IPS-NIHi11 (cell line): ENCODE results near the gene ASS1.

Source experiments
- DNase-seq: peaks from one replicate; pipeline ENCODE4 v3.0.0; 2012; ENCODE audit warnings: mixed read lengths, low spot score

The ASS1 gene

DNA sequence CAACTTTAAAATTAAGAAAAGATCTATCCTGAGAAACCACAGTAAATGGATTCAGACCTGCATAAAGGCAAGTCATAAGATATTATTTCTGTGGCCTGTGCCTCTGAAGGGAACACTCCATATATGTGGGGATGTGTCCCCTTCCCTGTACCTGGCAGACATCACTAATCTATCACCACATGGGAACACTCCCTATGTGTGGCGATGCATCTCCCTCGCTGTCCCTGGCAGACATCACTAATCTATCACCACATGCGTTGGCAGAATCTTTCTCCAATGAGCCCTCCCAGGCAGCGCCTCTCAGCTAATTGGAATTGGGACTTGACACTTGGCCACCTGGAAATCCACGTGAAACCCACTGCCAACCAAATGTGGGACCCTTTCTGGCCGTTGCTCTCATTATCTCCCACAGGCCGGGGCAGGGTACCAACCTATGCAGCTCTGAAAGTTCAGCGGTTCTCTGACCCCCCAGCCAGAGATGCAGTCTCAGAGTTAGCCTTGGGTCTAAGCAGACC is 25.2 kb upstream of the ASS1 start:
- DNase-seq: no peak

DNA sequence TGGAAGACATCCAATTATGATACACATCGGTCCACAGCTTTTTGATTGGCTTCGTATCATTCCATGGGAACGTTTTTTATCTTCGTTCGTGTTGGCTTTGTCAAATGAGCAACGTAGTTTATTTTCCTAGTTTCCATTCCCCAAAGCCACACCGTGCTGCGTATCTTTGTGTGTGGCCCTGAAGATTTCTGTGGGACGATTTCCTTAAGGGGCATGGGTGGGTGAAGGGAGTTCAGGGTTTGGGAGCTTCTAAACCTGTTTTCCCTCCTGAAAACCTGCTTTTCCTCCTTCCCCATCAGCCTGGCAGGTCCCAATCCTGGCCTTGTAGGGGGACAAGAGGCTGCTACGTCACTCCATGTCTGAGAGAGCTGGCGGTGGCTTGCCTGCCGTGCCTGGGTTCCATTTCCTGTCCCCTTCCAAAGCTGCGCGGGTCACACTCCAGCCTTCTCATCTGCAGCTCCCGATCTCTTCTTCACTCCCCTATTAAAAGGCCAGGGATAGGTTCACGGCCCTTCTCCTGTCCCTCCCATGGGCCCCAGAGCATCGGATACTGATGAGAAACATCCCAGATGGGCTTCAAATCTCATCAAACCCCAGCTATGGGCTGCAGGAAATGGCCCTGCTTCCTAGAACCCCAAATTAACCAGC is 23.5 kb upstream of the ASS1 start:
- no peak for DNase-seq

DNA sequence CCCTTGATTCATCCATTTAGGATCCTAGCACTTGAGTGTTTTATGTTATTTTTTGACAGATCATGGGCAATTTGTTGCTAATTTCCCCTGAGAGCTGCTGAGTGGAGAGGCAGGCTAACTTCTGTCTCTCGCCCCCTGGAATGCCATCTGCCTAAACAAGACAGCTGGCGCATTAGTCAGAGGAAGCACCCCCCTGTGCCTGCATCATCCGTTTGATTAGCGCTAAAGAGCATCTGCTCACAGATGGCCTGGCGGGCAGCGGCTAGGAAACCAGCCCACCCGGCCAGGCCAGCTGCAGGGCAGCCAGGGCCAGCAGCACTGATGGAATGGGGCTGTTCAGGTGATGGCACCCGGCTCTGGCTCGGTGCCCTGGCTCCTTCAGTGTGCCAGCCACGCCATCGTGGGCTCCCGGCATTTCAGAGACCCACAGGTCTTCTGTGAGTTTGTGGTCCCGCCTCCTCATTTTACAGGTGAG is 22.9 kb upstream of the ASS1 start:
- peak; percentile 85 for DNase-seq

DNA sequence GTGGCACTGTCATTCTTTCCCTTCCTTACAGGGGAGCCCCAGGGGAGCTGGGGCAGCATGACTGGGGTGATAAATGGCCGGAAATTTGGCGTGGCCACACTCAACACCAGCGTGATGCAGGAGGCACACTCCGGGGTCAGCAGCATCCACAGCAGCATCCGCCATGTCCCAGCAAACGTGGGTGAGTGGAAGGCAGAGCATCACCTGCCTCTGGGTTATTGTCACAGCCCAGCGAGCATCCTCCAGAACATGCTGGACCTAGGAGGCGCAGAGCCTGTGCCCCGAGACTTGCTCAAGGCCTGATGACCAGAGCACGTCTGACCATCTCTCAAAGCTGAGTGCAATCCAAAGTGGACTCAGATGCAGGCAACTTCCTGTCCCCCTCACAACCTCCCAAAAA is 22.2 kb upstream of the ASS1 start:
- DNase-seq: no peak

DNA sequence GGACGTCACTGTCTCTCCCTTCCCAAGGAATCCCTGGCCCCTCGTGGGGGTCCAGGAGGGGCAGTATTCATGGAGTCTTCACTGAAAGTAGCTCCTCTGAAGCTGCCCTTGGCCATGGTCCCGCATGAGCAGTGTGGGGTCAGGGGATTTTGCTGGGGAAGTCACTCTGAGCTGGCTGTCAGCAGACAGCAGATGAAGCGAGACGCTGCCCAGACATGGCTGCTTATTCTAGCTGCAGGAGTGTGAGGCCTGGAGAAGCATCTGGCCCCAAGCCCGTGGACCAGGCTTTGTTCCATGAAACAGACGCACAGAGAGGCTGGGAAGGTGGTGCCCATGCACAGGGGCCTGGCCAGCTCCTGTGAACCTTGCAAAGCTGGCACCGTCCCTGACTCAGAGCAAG is 21.5 kb upstream of the ASS1 start:
- no peak for DNase-seq

DNA sequence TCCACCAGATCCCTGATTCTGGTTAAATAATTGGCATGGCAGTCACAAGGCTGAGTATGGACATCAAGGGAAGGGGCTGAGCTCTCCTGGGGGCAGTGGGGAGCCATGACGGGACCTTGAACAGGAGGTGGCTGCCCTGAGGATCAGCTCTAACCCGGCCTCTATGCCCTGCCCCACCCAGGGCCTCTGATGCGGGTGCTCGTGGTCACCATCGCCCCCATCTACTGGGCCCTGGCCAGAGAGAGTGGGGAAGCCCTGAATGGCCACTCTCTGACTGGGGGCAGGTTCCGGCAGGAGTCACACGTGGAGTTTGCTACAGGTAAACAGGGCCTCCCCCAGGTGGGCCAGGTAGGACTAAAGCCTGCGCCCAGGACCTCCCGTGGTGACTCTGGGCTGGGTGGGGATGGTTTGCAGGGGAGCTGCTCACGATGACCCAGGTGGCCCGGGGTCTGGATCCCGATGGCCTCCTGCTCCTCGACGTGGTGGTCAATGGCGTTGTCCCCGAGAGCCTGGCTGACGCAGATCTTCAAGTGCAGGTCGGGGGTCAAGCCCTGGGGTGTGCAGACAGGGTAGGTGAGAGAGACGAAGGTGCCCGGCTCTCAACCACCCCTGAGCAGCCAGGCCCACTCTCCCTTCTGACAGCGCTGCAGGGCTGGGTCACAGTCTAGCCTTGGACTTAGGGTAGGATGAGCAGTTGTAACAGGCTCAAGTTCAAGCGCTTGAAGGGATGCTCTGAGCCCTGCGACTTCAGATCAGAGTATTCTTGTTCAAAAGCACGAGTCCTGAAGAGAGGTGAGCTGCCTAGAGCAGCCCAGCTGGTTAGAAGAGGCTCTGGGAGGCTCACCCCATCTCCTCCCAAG is 19.9 kb upstream of the ASS1 start:
- DNase-seq: no peak

DNA sequence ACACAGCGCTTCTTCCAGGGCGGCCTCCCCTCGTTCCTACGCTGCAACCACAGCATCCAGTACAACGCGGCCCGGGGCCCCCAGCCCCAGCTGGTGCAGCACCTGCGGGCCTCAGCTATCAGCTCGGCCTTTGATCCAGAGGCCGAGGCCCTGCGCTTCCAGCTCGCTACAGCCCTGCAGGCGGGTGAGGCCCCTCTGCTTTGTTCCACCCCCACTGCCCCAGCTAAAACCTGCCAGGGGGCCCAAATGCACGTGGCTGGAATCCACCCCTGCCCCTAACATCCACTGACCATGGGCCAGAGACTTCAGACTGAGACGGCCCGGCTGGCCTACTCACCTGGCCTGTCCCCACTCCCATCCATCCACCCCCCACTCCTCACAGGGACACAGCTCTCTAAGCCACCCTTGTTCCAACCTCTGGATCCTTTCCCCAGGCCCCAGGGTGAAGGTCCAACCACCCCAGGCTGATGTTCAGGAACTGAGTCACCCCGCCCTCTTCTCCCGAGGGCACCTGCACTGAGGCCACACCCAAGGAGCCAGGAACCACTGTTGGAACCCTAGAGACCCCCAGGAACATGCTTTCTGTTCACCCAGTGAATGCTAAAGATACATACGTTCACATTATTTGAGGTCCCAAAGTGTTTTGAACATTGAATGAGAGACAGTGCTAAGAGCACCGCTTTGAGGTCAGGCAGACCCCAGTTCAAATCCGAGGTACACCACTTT is 18.9 kb upstream of the ASS1 start:
- DNase-seq: no peak

DNA sequence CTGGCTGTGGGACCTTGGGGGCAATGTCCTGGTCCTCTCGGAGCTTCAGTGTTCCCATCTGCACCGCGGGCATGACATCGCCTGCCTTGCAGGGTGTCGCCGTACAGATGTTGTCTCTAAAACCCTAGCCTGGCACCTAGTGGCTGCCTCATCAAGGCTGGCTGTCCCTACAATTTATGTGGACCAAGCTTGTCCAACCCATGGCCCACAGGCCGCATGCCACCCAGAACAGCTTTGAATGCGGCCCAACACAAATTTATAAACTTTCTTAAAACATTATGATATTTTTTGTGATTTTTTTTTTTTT is 18.3 kb upstream of the ASS1 start:
- DNase-seq: no peak

DNA sequence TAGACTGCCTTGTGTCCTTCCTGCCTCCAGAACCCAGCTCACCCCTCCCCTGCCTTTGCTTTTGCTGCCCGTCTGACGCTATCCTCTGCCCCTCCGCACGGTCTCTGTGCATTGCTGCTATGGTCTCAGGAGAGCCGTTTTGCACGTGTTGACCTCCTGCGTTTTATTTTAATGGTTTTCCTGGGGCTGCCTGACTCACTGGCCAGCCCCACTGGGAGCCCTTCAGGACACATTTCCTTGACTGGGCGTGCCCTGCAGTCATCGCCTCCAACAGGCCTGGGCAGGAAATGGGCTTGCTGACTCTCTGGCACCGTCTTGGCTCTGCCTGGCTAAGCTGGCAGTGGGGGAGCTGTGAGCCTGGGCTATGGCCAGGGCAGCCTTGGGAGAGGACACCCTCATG is 17.9 kb upstream of the ASS1 start:
- DNase-seq: no peak

DNA sequence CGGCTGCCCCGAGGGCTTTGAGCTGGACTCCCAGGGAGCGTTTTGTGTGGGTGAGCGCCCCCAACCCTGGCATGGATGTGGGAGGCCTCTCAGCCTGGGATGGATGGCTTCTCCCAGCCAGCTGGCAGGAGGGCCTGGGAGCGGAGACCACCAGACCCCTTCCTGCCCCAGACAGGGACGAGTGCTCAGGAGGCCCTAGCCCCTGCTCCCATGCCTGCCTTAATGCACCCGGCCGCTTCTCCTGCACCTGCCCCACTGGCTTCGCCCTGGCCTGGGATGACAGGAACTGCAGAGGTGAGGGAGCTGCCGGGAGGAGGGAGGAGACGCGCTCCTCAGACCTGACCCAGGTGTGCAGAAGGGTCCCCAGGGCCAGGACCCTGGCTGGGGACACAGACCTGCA is 17.4 kb upstream of the ASS1 start:
- DNase-seq: no peak

DNA sequence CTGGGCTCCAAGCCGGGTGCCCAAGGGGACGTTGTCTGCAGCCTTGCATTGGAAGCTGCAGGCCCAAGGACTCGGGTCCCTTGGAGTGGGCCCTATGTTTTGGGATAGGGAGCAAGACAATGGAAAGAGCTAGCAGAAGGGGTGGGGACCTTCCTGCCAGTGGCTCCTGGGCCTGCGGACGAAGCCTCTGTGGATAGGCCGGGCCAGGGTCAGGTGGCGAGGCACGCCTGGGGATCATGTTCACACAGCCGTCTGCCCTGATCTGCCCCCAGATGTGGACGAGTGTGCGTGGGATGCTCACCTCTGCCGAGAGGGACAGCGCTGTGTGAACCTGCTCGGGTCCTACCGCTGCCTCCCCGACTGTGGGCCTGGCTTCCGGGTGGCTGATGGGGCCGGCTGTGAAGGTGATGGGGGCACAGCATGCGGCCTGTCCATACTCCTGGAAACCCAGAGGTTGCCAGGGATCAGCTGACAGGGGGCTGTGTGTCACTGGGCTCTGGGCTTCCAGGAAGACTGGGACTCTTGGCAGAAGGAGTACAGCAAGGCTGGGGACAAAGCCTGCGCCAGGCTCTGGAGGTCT is 16.6 kb upstream of the ASS1 start:
- no peak for DNase-seq

DNA sequence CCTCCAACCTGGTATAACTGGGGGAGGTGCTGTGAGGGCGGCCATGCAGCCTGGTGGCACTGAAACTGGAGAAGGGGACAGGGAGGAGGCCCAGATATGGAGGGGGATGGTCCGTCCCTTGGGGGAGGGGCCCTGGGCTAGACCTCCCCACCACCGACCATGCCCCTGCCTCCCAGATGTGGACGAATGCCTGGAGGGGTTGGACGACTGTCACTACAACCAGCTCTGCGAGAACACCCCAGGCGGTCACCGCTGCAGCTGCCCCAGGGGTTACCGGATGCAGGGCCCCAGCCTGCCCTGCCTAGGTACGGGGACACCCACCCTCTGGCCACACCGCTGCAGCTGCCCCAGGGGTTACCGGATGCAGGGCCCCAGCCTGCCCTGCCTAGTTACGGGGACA is 15.4 kb upstream of the ASS1 start:
- no peak for DNase-seq

DNA sequence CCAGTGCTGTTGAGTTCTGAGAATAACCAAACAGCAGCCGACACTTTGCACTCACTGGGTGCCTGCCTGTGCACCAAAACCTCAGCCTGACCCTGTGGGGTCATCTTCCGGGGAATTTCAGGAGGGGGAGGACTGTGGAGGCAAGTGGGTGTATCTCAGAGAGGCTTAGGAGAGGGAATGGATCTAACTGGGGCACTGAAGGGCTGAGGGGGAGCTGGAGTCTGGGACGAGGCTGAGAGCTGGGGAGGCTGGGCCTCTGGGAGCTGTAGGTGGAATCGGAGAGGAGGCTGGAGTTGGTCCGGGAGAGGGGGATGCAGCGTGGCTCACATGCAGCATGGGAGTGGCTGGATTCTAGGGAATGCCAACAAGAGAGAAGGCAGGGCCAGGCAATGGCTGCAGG is 14.9 kb upstream of the ASS1 start:
- no peak for DNase-seq

DNA sequence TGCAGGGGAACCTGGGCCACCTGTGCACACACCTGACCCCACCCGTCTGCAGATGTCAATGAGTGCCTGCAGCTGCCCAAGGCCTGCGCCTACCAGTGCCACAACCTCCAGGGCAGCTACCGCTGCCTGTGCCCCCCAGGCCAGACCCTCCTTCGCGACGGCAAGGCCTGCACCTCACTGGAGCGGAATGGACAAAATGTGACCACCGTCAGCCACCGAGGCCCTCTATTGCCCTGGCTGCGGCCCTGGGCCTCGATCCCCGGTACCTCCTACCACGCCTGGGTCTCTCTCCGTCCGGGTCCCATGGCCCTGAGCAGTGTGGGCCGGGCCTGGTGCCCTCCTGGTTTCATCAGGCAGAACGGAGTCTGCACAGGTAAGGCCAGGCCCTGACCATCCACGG is 14.5 kb upstream of the ASS1 start:
- no peak for DNase-seq

DNA sequence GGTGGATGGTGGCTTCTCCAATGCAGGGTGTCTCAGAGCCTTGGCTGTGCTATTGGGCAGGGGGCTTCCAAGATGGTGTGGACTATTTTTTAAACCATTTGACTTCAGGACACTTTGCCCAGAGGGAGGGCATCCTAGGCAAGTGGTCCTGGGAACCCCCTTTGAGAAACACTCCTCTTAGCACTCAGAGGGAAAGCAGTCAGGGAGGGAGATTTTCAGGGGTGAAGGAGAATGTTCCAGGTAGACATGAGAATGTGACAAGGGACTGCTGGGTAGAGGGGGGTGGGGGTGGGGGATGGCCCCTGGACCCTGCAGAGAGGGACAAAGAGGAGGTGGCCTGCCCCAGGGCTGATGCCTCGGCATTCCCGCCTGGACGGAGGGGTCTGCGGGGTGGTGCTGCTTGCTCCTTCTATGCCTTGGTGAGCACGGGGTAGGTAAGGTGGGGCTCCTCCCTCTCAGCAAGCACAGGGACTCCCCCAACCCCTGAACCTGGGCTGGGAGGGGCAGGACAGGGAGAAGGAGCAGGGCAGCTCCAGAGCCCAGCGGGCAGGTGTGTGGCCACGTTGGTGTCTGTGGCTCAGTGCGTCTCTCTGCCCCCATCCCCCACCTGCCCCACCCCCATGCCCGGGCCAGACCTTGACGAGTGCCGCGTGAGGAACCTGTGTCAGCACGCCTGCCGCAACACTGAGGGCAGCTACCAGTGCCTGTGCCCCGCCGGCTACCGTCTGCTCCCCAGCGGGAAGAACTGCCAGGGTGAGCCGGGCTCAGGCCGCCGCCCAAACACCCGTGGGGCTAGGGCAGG is 13.8 kb upstream of the ASS1 start:
- DNase-seq: no peak

DNA sequence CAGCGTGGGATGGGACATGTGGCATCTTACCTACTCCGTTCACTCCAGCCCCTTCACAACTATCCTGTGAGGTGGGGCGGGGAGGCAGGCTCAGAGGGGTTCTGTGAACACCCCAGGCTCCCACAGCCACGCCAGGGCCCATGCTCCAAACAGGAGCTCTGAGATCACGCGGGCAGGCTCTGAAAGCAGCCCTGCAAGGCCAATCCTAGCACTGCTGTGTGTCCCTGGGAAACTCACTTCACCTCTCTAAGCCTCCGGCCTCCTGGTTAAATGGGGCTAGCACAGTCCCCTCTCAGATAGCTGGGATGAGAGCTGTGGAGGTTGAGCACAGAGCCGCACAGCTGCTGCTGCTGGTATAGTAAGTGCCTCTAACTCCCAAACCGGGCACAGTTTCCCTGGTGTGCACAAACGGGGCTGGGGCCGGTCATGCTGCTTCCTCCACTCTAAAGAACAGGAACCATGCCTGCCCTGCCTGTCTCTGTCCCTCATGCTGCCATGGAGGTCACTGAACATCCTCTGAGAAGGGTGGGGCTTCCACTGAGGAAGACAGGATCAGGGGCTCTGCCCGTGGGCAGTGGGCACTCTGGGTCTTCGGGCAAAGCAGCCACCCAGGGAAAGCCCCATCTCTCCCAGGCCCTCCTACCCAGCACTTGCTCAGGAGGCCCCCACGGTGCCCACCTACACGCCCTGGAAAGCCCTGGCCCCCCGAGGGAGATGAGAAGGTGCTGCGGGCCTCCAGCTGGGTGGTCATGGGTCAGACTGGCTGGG is 13.0 kb upstream of the ASS1 start:
- DNase-seq: no peak

DNA sequence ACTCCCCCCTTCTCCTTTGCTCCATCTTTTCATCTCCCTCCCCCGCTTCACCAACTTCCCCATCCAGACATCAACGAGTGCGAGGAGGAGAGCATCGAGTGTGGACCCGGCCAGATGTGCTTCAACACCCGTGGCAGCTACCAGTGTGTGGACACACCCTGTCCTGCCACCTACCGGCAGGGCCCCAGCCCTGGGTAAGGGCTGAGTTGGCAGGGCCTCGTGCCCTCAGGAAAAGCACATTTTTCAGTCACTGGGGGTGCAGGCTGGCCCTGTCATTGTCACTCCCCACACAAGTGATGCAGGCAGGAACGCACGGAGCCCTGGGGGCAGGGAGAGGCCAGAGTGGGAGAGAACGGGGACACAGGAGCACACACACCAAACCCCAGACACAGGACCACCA is 12.4 kb upstream of the ASS1 start:
- no peak for DNase-seq

DNA sequence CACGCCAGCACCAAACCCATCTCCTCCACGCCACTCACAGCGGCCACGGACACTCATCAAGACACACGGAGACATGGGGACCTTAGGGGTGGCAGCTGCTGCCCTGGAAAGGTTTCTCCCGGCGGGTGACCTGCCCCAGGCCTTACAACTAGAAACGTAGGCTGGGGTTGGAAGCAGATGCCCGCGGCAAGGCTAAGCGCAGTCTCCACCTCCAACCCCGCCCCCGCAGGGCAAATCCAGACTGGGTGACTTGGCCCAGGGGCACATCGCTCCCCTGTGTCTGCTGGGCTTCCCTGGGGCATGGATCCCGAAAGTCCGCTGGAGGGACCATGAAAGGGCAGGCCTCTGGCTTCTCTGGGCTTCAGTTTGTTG is 12.0 kb upstream of the ASS1 start:
- DNase-seq: peak; percentile 61

DNA sequence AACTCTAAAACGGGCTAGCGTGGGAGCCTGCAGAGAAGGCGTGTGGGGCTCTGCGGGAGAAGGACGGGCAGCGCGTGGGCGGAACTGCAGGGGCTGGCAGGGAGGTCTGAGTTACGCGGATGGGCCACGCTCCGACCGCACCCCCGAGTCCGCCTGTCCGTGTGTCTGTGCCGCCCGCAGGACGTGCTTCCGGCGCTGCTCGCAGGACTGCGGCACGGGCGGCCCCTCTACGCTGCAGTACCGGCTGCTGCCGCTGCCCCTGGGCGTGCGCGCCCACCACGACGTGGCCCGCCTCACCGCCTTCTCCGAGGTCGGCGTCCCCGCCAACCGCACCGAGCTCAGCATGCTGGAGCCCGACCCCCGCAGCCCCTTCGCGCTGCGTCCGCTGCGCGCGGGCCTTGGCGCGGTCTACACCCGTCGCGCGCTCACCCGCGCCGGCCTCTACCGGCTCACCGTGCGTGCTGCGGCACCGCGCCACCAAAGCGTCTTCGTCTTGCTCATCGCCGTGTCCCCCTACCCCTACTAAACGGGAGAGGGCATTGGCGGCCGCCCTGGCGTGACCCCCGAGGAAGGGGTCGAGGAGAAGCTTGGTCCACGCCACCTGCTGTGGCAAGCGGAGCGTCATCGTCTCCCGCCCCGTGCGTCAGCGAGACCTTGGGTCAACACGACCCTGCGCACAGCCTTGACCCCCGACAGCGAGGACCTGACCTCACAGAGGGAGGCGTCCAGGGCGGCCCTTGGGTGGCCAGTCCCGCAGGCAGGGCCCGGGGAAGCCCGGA is 11.4 kb upstream of the ASS1 start:
- peak; percentile 96 for DNase-seq

DNA sequence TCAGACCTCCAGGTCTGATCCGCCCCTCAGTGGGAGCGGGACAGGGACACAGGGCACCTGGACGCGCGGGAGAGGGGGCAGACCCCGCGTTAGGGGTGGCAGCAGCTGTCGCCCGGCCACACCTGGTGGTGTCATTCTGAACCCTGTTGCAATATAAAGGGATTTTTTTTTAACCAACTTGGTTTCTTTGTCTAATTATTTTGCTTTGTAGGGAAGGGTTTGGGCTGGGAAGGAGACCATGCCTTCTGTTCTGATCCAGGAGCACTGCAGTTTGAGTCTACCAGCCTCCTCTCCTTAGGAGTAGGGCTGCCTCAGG is 10.9 kb upstream of the ASS1 start:
- no peak for DNase-seq
